Renal pelvis (tissue), 4 donors: ENCODE results near the gene GDNF. TPM values are rescaled to one million over a fixed set of nuclear protein-coding genes. Genes with fewer than 3 reads are reported as not detected.

Source experiments
- DNase-seq: peaks from one replicate; pipeline ENCODE4 v3.0.0-alpha.2; 2013
- polyA plus RNA-seq, 3 donors: library from polyadenylated mRNA; unstranded; fragments of 120-200 nt; gene quantifications; one replicate each; pipeline ENCODE4 v1.2.1, GENCODE V29; 2013; ENCODE audit not compliant: insufficient read length in 3 of 3

Gene GDNF
- polyA plus RNA-seq, 3 donors, result 7.0 to 12.8 (median 12.4) TPM

- no peak for DNase-seq
Measured at GRCh38 chr5:37850226-37850865, 10.5 kb upstream of the GDNF start.

- no peak for DNase-seq
Measured at GRCh38 chr5:37849641-37850040, 9.8 kb upstream of the GDNF start.

GRCh38 chr5:37847978-37848425, 8.2 kb upstream of the GDNF start:
- DNase-seq, result no peak

GRCh38 chr5:37846786-37847310, 7.0 kb upstream of the GDNF start:
- no peak for DNase-seq

GRCh38 chr5:37844009-37844408, 4.2 kb upstream of the GDNF start:
- no peak for DNase-seq

- no peak for DNase-seq
Measured at GRCh38 chr5:37842048-37842447, 2.2 kb upstream of the GDNF start.

GRCh38 chr5:37841203-37841602, 1.4 kb upstream of the GDNF start:
- no peak for DNase-seq

GRCh38 chr5:37840053-37841034, 503 bp upstream of the GDNF start:
- DNase-seq, result no peak

GRCh38 chr5:37838933-37839341, 904 bp downstream of the GDNF start:
- no peak for DNase-seq

- no peak for DNase-seq
Measured at GRCh38 chr5:37838152-37838932, 1.5 kb downstream of the GDNF start.

- peak; percentile 83 for DNase-seq
Measured at GRCh38 chr5:37837414-37838032, 2.3 kb downstream of the GDNF start.

GRCh38 chr5:37836592-37837413, 3.0 kb downstream of the GDNF start:
- DNase-seq, result no peak

GRCh38 chr5:37836235-37836591, 3.6 kb downstream of the GDNF start:
- DNase-seq, result no peak

- no peak for DNase-seq
Measured at GRCh38 chr5:37835380-37835973, 4.4 kb downstream of the GDNF start.

- DNase-seq, result no peak
Measured at GRCh38 chr5:37834542-37835379, 5.1 kb downstream of the GDNF start.

- DNase-seq, result no peak
Measured at GRCh38 chr5:37833990-37834389, 5.9 kb downstream of the GDNF start.

- no peak for DNase-seq
Measured at GRCh38 chr5:37831821-37832534, 7.9 kb downstream of the GDNF start.

GRCh38 chr5:37830348-37830747, 9.5 kb downstream of the GDNF start:
- DNase-seq, result no peak
